Motor neuron (in vitro differentiated cells): ENCODE data around the gene OR2T27. TPM values are rescaled to one million over a fixed set of nuclear protein-coding genes. Genes with fewer than 3 reads are reported as not detected.
"Not testable (repeated sequence)": the region's sequence is repeated elsewhere in the genome, so short reads cannot be mapped to it uniquely, and the experiment has no call there.

Experiments used
- ATAC-seq, 8 experiments: fragments of 200-7000 bp; cut with Tn5 transposase; replicated peaks in 6 of 8; 2 replicates each; pipeline ENCODE4 v1.8.0; 2021; ENCODE audit warnings: mild to moderate bottlenecking in 8 of 8, moderate library complexity in 8 of 8
- H3K27ac ChIP-seq, 2 donors: fragments of 250-450 bp; sonication (Bioruptor Pico); 2 replicates each; pipeline ENCODE4 v1.9.0; 2021; ENCODE audit warnings: antibody characterized with exemption in 2 of 2, mild to moderate bottlenecking in 2 of 2, moderate library complexity in 1 of 2
- H3K4me1 ChIP-seq, 2 donors: fragments of 250-450 bp; sonication (Bioruptor Pico); replicated peaks in 1 of 2; 2 replicates each; pipeline ENCODE4 v1.6.1; 2021; ENCODE audit warnings: antibody characterized with exemption in 2 of 2, mild to moderate bottlenecking in 2 of 2, moderate library complexity in 1 of 2
- H3K4me3 ChIP-seq, 5 donors: fragments of 250-450 bp; sonication (Bioruptor Pico); 2 replicates each; pipeline ENCODE4 v1.9.0; 2021; ENCODE audit warnings: antibody characterized with exemption in 5 of 5, mild to moderate bottlenecking in 5 of 5, moderate library complexity in 4 of 5
- WGBS, 10 experiments: fragments of 450-650 bp; shearing (Covaris generic); methylation state at CpG; one replicate each; pipeline ENCODE4 v1.0.0; 2022; 5-methylcytosine and 5-hydroxymethylcytosine counted together
- in situ Hi-C, 9 experiments: fragments of 400-800 bp; cut with MboI; loops; one replicate each; pipeline ENCODE4 v1.15.0; 2021; ENCODE audit warnings: low sequenced_read_pairs in 9 of 9, low pct_unique_long_range_greater_than_20kb in 2 of 9; ENCODE audit not compliant: unreplicated experiment in 9 of 9
- total RNA-seq, 8 experiments: library from RNA; unstranded; fragments of 300-600 nt; gene quantifications; 2 replicates each; pipeline versions ENCODE4 v1.2.3 to v1.2.4, GENCODE V29; 2022

OR2T27 gene
- total RNA-seq, 8 experiments from 2014 or later: 0.29 to 0.66 TPM; not detected in 6

- 20 to 82% (median 61%) methylated on average over 2 to 8 of the region's 8 CpGs; no CpG with 5 or more reads in 1 of the 10 experiments for WGBS, 10 experiments
- in situ Hi-C loops: no loop called here
- H3K4me3 ChIP-seq: no peak overlapping the region
- H3K27ac ChIP-seq: no peak overlapping the region
- ATAC-seq: no peak
- H3K4me1 ChIP-seq: no peaks in the 10 kb centered on the region
Measured at GRCh38 chr1:248681651-248682050, 26.3 kb upstream of the OR2T27 start.

- Histone ChIP-seq H3K4me3 (no peak overlapping the region), H3K27ac (no peak overlapping the region), H3K4me1 (no peaks in the 10 kb centered on the region)
- 0 to 70% (median 45%) methylated on average over 1 of the region's 1 CpG; no CpG with 5 or more reads in 2 of the 10 experiments for WGBS, 10 experiments
- ATAC-seq: no peak
- in situ Hi-C loops: no loop called here
Measured at GRCh38 chr1:248670003-248670402, 14.7 kb upstream of the OR2T27 start.

GRCh38 chr1:248663453-248664328 lies 8.4 kb upstream of the OR2T27 start:
- H3K27ac ChIP-seq, H3K4me1 ChIP-seq, in situ Hi-C loops, H3K4me3 ChIP-seq: not testable (repeated sequence)
- 10 to 64% (median 41%) methylated on average over 1 to 5 of the region's 5 CpGs; no CpG with 5 or more reads in 2 of the 10 experiments for WGBS, 10 experiments
- ATAC-seq: peak in 1 of 8 experiments; percentile 49

GRCh38 chr1:248656797-248657196 lies 1.5 kb upstream of the OR2T27 start:
- ATAC-seq, in situ Hi-C loops, H3K4me1 ChIP-seq, H3K27ac ChIP-seq, H3K4me3 ChIP-seq: not testable (repeated sequence)
- 17 to 60% (median 54%) methylated on average over 1 to 3 of the region's 6 CpGs; no CpG with 5 or more reads in 4 of the 10 experiments for WGBS, 10 experiments

- H3K4me3 ChIP-seq, H3K27ac ChIP-seq, ATAC-seq, H3K4me1 ChIP-seq, in situ Hi-C loops: not testable (repeated sequence)
- WGBS, 10 experiments: no CpG with 5 or more reads among the region's 1 CpG
Measured at GRCh38 chr1:248648770-248649536, 6.4 kb downstream of the OR2T27 start.

GRCh38 chr1:248645178-248645577 lies 10.2 kb downstream of the OR2T27 start, which contains the start of gene OR2T35:
TSS of gene OR2T35 (minus strand) at chr1:248645278. CDS start at chr1:248639258, 6,020 bp downstream.
- 0% methylated on average over 1 of the region's 3 CpGs; no CpG with 5 or more reads in 9 of the 10 experiments for WGBS, 10 experiments
- H3K4me3 ChIP-seq, H3K27ac ChIP-seq, ATAC-seq, H3K4me1 ChIP-seq, in situ Hi-C loops: not testable (repeated sequence)

GRCh38 chr1:248642971-248643651 lies 12.2 kb downstream of the OR2T27 start:
- in situ Hi-C loops, H3K4me3 ChIP-seq, H3K4me1 ChIP-seq, H3K27ac ChIP-seq, ATAC-seq: not testable (repeated sequence)
- no CpG with 5 or more reads among the region's 4 CpGs for WGBS, 10 experiments

- no CpG with 5 or more reads among the region's 5 CpGs for WGBS, 10 experiments
- H3K4me3 ChIP-seq, in situ Hi-C loops, H3K4me1 ChIP-seq, H3K27ac ChIP-seq, ATAC-seq: not testable (repeated sequence)
Measured at GRCh38 chr1:248641583-248641982, 13.7 kb downstream of the OR2T27 start.

GRCh38 chr1:248640906-248641305 lies 14.4 kb downstream of the OR2T27 start:
- H3K4me1 ChIP-seq, H3K4me3 ChIP-seq, ATAC-seq, H3K27ac ChIP-seq, in situ Hi-C loops: not testable (repeated sequence)
- no CpG with 5 or more reads among the region's 3 CpGs for WGBS, 10 experiments

- H3K27ac ChIP-seq, in situ Hi-C loops, H3K4me3 ChIP-seq, ATAC-seq, H3K4me1 ChIP-seq: not testable (repeated sequence)
- no CpG with 5 or more reads among the region's 5 CpGs for WGBS, 10 experiments
Measured at GRCh38 chr1:248639652-248640051, 15.7 kb downstream of the OR2T27 start.

GRCh38 chr1:248636612-248637011 lies 18.7 kb downstream of the OR2T27 start:
- ATAC-seq, in situ Hi-C loops, H3K27ac ChIP-seq, H3K4me1 ChIP-seq, H3K4me3 ChIP-seq: not testable (repeated sequence)
- no CpG with 5 or more reads among the region's 5 CpGs for WGBS, 10 experiments

GRCh38 chr1:248634991-248635390 lies 20.3 kb downstream of the OR2T27 start, which contains the start of gene OR2T11:
TSS of gene OR2T11 (minus strand) at chr1:248635091. CDS start at chr1:248627128, 7,963 bp downstream.
- H3K4me1 ChIP-seq, H3K4me3 ChIP-seq, in situ Hi-C loops, ATAC-seq, H3K27ac ChIP-seq: not testable (repeated sequence)
- no CpG with 5 or more reads among the region's 2 CpGs for WGBS, 10 experiments
